HG02610 (cell line): ENCODE results near the gene GPR152.
"Not testable (repeated sequence)": the region's sequence is repeated elsewhere in the genome, so short reads cannot be mapped to it uniquely, and the experiment has no call there.

Experiments
- ATAC-seq: cut with Tn5 transposase; IDR thresholded peaks from one replicate; pipeline ENCODE4 v1.9.1; 2021; ENCODE audit warnings: mild to moderate bottlenecking, moderate library complexity; ENCODE audit not compliant: unreplicated experiment

The GPR152 gene

DNA sequence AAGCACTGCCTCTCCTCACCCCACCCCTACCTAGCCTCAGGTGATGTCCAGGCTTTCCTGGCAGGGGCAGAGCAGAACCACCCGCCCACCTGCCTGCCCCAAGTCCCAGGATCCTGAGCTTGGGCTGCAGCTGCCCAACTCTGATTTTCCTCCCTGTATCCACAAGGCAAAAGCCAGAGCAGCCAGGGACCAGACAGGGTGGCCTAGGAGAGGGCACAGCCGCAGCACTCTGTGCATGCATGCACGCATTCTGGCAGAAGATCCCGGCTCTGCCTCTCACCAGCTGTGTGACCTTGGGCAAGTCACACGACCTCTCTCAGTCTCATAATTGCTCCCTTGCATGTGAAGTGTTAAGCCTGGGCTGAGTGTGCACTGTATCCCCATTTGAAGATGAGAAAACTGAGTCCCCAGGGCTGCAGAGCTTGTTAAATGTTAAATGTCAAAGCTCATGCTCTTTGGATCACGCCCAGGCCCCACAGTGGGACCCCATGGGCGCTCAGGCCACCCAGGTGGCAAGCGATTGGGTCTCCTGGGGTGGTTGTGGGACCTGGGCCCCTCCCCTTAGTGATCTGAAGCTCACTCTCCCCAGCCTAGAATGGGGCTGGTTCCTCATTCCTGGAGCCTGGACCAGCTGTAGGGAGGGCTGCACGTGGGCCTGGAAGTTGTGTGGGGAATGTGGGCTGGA, 39.9 kb downstream of the GPR152 start:
- no peak for ATAC-seq

DNA sequence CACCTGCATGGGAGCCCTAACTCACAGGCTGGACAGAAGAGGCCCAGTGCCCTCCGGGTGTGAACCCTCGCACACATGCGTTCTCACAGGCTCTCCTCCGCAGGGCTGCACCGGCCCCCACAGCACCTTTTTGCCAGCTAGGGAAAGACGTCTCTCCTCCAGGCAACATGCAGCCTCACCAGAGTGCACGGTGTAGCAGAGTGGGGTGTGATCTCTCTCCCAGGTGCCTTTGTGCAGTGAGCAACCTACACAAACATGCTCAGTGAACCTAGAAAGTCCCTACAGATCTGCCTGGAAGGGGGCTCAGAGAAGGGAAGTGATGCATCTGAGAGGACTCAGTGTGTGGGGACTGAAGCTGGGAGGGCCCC, 40.8 kb downstream of the GPR152 start:
- no peak for ATAC-seq

DNA sequence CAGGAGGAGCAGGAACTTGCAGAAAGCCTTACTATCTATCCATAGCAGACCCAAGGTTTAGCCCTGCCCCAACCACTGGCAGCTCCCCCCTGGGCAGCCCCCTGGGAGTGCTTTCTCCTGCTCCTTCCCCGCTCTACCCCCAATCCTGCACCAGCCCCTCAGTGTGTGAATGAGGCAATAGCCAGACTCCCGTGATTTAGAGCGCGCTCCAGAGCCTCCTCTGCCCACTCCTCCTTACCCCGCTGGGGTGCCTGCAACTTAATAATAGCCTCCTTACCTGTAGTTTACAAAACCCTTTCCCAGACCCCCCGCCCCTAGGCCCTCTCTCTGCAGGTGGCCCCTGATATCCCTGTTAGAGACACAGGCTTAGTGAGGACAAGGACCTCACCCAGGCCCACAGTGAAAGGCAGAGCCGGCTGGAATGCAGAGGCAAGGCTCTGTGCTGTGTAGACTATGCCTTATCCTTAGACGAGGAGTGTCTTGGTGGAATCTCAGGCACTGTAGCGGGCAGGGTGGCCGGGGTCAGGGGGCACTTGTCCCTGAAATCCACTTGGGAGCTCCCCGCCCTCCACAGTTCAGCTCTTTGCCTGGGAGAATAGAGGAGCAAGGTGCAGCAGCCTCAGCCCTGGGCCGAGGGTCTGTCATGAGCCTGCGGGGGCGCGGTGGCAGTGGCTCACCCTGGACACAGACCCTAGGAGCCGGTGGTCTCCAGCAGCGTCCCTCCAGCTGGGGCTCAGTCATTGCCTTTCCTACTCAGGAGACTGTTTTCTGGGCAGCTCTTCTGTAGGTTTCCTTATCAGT, 41.3 kb downstream of the GPR152 start:
- ATAC-seq: no peak

DNA sequence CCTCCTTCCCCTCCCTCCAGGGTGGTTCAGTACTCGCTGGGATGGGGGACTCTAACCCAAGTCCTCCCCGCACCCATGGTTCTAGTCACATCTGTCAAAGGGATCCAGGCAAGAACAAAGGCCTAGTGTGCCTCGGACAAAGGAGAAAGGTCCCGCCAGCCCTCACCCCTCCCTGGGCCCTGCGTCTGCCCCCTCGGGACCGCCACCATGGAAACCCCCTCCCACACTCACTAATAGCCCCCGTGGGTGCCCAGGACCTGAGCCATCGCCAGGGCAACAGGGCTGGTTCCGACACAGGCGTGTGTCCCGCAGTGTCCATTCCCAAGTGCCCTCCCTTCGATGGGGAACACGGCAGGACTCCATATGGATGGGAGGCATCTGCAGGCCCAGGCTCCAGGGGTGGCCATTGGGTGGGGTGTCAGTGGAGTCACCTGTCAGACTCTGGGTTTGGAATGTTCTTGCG, 42.1 kb downstream of the GPR152 start:
- no peak for ATAC-seq

DNA sequence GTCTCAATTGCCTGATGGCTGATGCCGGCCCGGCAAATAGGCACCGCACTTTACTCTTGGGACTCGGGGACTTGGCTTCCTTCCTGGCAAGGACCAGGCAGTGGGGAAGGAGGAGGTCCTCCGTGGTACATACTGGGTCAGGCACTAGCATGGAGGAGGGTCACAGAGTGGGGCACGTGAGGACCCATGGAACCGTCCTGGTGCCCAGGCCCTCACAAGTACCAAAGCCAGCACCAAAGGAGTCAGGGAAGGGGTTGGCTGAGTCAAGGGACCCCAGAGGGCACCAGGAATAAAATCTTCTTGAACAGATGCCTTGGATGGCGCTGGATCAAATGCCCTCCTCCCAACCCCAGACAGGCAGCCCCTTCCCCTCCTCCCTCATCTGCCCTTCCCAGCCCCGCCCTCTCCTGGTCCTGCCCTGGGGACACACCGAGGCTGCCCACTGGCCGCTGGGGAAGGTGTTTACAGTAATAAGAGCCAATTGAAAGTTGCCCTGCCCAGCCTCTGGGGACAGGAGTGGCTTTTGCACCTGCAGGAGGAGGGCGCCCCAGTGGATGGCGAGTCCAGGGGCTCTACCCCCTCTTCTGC, 42.7 kb downstream of the GPR152 start:
- ATAC-seq: no peak

DNA sequence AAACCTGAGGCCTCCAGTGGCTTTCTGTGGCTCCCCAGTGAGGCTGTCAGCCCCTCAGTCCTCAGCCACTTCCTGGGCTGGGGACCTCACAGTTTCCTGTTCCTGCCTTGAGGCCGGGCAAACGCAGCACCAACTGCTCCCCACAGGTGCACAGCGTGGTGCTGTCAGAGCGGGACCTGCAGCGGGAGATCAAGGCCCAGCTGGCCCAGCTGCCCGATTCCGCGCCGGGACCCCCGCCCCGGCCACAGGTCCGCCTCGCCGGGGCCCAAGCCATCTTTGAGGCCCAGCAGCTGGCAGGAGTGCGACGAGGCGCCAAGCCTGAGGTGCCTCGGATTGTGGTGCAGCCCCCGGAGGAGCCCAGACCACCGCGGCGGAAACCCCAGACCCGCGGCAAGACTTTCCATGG, 43.3 kb downstream of the GPR152 start:
- ATAC-seq: no peak

DNA sequence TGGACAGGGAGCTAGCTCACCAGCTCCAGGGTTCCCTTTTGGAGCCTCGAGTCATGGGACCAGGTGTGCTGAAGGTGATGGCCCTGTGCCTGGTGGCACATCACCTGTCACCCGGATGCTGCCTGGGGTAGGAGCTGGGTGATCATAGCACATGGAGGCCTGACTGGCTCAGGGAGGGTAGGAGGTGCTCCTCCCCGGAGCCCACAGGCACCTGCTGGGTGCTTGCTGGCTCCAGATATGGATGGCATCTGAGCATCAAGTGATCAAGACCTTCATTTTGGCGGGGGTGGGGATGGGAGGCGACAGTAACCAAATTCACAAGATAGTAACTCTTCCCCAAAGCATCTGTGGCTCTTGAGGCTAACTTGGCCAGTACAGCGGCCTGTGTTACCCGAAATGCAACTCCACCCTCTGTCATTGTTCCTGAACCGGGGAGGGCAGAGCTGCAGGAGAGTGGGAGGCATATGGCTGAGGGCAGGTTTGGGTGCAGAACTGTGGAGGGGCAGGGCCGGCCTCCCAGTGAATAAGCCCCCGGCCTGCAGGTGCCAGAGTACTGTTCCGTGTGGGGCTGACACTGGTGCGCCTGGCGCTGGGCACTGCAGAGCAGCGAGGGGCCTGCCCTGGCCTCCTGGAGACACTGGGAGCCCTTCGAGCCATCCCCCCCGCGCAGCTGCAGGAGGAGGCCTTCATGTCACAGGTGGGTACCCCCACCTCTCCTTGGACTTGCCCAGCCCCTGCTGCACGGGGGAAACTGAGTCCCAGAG, 43.9 kb downstream of the GPR152 start:
- no peak for ATAC-seq

DNA sequence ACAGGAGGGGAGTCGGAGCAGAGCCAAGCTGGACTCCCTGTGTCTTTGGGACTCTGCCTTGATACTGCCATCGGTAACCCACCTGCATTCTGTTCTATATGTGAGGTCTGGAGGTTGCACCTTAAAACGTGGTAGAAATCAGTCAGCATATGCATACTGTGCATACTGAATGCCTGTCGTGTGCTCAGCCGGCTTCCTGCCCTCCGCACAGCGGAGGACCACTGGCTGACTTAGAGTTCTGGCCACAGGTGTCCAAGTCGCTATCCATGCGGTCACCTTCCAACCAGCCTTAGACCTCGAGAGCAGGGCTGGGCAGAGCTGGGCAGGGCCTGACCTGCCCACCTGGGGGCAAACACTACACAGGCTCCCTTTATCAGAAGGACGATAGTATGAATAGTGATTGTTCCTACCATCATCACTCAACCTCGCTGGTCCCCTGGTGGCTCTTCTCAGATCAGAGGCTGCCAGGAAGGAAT, 44.8 kb downstream of the GPR152 start:
- no peak for ATAC-seq

DNA sequence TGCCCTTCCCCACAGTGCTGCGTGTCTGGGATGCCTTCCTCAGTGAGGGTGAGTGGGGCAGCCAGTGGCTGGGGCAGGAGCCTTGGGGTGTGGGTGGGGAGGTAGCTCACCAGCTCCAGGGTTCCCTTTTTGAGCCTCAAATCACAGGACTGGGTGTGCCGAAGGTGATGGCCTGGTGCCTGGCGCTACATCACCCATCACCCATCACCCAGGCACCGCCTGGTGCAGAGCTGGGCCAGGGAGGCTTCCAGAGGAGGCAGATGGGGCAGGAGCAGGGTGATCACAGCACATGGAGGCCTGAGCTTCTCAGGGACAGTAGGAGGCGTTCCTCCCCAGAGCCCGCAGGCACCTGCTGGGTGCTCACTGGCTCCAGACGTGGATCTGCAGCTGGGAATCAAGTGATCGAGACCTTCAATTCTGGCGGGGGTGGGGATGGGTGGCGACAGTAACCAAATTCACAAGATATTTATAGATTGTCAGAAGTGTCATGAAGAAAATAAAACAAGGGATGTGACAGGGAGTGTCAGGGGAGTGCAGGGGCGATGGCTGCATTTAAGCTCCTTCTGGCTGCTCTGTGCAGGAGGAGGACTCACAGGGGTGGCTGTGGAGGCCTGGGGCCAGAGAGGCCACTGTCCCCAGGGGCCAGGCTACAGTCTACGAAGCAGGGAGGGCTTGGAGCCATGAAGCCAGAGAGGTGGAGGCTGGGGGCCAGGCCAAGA, 45.4 kb downstream of the GPR152 start:
- ATAC-seq: no peak

DNA sequence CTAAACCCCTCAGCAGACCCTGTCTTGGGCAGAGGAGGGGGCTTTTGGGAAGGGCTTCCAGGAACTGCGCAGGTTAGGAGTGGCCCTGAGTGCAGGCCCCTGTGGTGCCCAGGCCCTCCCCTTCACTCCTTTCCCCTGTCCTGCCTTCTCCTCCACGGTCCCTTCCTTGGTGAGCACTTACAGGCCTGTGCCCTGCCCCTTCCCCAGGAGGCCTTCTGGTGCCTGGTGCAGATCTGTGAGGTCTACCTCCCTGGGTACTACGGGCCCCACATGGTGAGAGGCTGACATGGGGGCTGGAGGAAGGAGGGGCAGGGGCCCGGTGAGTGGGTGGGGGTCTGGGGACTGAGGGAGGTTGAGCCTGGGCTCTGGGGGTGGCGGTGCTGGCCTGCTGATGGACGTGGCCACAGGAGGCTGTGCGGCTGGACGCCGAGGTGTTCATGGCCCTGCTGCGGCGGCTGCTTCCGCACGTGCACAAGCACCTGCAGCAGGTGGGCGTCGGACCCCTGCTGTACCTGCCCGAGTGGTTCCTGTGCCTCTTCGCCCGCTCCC, 46.0 kb downstream of the GPR152 start:
- ATAC-seq: no peak

DNA sequence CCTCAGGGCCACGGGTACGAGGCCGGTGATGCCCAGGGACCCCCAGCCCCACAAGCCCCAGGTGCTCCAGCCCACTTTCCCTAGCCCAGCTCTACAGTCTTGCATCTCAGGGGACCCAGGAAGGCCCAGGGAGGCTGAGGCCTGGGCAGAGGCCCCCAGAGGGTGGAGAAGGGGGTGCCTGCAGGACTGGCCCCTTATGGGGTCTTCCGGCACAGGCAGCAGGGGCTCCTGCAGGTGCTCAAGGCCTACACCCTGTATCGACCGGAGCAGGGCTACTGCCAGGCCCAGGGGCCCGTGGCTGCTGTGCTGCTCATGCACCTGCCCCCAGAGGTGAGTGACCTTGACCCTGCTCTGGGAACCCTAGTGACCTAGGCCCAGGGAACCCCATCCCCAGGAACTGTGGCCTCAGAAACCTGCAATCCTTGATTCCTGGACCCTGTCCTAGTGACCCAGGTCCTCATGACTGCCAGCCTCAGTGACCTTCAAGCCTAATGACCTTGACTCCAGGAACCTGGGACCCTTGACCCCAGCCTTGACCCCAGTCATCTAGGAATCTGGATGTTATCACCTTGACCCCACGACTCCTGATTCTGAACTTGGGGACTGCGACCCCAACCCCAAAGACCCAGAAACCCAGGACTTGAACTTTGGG, 46.7 kb downstream of the GPR152 start:
- ATAC-seq: no peak

DNA sequence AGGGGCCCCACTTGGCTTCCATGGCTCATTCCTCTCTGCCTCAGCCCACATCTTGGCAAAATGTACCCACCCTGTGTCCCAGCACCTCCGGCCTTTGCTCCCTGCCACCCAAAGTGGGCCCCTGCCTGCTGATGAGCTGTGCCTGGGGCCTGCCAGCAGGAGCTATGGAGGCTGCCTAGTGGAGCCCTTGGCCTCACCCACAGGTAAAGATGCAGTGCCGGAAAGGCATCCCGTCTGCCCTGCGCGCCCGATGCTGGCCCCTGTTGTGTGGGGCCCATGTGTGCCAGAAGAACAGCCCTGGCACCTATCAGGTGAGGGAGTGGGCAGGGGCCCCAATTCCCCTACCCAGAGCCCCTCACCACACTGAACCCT, 47.3 kb downstream of the GPR152 start:
- ATAC-seq: no peak

DNA sequence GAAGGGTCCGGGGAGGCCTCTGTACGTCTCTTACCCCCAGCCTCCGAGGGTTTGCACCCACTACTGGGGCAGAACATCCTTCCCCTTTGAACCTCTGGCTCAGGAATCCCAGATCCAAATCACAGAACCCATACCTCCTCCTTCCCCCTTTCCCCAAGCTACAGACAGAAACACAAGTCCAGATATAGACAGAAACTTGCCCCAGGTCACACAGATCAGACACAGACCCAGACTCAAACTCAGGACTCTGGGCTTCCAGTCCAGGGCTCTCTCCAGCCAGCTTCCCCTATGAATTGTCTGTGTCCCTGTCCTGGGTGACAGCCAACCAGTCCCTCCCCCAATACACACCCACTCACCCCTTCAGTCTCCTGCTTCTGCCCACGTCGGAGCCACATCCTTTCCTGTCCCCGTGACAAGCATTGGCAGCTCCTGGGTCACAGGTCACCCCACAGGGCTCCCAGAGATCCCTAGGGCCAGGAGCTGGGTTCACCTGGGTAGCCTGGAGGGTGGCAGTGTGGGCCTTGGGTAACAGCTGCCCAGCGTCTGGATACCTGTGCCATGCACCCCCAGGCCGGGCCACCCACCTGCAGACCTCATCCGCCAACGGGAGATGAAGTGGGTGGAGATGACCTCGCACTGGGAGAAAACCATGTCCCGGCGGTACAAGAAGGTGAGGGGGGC, 47.9 kb downstream of the GPR152 start:
- ATAC-seq: no peak

DNA sequence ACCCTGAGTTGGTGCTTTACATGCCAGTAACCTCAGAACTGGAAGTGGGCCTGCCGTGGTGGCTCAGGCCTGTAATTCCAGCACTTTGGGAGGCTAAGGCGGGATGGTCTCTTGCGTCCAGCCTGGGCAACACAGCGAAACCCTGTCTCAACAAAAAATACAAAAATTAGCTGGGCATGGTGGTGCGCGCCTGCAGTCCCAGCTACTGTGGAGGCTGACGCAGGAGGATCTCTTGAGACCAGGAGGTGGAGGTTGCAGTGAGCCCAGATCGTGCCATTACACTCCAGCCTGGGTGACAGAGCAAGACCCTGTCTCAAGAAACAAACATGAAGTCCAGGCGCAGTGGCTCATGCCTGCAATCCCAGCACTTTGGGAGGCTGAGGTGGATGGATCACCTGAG, 49.4 kb downstream of the GPR152 start:
- not testable (repeated sequence) for ATAC-seq

DNA sequence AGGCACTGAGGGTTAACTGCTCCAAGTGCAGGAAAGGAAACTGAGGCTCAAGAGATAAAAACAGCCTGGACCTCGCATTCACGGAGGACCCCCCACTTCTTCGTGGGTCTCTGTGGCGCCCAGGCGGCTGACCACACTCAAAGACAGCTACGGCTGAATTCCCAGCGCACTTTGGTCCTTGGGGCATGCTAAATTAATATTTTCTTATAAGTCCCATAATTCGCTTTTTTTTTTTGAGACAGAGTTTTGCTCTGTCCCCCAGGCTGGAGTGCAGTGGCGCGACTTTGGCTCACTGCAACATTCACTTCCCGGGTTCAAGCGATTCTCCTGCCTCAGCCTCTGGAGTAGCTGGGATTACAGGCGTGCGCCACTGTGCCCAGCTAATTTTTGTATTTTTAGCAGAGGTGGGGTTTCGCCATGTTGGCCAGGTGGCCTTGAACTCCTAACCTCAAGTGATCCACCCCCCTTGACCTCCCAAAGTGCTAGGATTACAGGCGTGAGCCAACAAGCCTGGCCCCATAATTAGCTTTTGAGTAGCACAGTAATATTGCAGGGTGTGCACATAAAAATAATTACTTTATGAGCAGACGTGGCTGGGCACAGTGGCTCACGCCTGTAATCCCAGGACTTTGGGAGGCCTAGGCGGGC, 50.2 kb downstream of the GPR152 start:
- not testable (repeated sequence) for ATAC-seq

DNA sequence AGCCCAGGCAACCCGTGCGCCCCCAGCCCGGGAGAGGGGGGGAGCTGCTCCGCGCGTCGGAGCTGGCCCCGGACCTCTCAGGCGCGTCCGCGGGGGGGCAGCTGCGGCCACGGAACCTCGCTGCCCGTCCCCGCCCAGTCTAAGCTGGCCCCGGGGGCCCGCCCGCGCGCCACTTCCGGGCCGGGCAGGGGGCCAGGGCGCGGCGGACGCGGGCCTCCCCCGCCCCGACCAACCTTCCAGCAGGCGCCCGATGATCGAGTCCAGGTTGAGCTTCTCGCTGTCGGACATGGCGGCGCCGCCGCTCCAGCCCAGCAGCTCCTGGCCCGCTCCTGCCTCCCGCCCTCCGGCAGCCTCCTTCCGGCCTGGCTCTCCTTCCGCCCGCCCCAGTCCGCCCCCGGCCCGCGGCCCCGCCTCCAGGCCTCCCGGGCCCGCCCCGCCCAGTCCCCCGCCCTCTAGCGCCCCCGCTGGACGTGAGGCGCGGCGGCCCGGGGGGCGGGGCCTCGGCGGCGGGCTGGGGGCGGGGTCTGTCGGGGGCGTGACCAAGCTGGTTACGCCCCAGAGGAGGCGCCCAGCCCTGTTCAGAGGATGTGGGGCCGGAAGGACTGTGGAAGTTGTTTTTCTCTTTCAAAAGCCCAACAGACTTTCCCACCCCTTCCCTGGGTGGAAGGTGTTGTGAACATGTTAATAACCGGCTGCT, 50.9 kb downstream of the GPR152 start, which contains the start of gene PPP1CA:
Gene PPP1CA, minus strand, starts transcription at position 364 of the 697 bp plus-strand sequence. Its CDS starts 76 bp downstream, at position 288.
- peak; percentile 65 for ATAC-seq
